GM10266 (cell line): Measurements from ENCODE around the gene BBX.

Source experiments
- DNase-seq: peaks from one replicate; pipeline ENCODE4 v3.0.0; 2012; ENCODE audit errors: extremely low spot score
- TF ChIP-seq, protein P1 (sequence below): IDR thresholded peaks from 2 replicates; pipeline ENCODE4 v1.5.1; 2012; ENCODE audit warnings: mild to moderate bottlenecking, low read depth; ENCODE audit not compliant: control insufficient read depth, insufficient read depth; ENCODE audit errors: missing control alignments

The BBX gene

DNA sequence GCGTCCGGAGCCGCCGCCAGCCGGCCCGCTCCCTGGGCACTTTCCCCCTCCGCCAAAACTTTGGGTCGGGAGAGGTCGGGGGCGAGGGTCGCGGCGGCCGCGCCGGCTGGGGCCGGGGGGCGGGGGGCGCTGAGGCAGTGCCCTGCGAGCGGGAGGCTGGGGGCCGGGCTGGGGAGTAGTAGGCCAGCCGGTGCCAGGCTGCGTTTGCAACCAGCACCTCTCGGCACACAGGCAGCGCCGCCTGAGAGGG, 452 bp downstream of the BBX start:
- TF ChIP-seq, protein P1, sequence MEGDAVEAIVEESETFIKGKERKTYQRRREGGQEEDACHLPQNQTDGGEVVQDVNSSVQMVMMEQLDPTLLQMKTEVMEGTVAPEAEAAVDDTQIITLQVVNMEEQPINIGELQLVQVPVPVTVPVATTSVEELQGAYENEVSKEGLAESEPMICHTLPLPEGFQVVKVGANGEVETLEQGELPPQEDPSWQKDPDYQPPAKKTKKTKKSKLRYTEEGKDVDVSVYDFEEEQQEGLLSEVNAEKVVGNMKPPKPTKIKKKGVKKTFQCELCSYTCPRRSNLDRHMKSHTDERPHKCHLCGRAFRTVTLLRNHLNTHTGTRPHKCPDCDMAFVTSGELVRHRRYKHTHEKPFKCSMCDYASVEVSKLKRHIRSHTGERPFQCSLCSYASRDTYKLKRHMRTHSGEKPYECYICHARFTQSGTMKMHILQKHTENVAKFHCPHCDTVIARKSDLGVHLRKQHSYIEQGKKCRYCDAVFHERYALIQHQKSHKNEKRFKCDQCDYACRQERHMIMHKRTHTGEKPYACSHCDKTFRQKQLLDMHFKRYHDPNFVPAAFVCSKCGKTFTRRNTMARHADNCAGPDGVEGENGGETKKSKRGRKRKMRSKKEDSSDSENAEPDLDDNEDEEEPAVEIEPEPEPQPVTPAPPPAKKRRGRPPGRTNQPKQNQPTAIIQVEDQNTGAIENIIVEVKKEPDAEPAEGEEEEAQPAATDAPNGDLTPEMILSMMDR = no peak
- DNase-seq = no peak

DNA sequence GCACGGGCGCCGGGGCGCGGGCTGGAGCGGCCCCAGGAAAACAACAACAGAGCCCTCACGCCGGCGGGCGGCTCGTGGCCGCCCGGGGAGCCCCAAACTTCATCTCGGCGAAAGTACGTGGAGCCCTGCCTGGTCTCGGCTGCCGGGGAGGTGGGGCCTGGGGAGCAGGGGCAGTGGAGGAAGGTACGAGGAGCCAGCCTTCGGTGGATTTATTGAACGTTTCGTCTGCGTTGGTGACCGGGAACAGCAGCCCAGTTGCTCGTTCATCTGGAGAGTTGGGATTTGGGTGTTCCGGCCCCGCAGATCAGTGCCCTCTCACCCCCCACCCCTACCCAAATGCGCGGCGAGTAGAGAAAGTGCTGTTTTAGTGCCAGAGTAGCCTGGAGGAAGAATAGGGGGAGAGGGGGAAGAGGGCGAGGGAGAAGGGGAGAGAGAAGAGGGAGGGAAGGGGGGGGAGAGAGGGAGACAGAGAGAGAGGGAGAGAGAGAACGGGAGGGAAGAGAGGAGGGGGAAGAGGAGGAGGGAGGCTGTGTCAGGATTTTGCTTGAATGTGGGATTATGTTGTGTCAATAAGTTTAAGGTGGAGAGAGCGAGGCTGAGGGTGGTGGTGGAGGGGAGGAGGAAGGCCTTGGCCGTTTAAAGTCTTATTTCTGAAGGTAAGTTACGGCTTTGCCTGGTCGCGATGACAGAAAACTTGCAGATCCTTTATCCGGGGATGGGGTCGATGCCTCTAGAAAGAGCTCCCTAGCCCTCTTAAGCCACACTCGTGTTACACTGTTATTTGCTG, 970 bp downstream of the BBX start:
- TF ChIP-seq, protein P1 = no peak
- peak; percentile 57 for DNase-seq

DNA sequence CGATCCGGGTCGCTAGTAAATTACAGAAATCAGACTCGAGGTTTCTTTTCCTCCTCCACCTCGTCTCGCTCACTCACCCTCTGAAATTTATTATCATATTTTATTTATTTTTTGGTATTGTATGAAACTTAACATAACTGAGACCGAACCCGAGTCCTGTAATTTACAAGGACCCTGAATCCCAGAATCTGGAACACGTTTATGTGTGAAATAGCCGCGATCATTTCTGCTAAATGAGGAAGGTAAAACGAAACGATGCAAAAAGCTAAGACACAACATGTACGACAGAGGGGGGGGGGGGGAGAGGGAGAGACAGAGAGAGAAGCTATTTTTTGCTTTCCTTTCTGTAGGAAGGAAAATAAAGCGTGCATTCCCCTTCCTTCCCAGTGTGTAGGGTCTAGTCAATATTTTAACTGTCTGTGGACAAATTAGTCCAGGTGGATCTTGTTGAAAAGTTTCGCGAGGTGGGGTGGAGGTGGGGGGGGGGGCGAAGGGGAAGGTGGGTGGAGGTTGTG, 1.6 kb downstream of the BBX start:
- TF ChIP-seq, protein P1 = no peak
- DNase-seq = peak; percentile 43

DNA sequence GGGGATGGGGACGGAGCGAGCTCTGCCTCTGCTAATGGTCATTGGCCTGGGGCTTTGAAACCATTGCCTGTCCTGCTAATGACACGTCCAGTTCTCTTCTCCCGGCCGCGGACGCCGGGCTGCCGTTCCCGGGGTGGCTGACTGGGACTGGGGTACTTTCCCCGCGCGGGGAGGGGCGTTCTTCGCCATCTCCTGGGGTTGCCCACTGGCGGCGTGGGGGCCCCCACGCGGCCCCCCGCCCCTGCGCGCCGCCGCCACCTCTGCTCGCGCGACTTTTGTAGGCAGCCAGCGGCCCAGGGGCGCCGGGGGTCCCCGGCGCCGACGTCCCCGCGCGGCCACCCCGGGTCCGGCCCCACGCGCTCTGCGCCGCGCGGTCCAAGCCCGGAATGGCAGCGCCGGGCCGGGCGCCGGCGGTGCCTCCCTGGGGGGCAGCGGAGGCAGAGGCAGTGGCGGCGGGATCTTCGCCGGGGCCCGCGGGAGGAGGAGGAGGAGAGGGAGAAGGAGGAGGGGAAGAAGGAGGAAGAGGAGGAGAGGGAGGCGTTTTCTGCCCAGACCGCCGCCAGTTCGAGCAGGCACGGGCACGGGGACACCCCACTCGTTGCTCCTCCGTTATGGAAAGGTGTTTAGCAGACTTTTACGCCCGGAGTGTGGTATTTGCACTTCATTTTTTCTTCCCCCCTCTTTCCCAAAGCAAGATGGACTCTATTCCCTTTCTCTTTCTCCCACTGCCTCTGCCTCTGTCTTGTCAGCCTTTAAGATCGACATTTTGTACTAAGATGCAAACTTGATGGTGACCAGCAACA, 2.3 kb downstream of the BBX start:
- peak; percentile 67 for DNase-seq
- TF ChIP-seq, protein P1 = no peak

DNA sequence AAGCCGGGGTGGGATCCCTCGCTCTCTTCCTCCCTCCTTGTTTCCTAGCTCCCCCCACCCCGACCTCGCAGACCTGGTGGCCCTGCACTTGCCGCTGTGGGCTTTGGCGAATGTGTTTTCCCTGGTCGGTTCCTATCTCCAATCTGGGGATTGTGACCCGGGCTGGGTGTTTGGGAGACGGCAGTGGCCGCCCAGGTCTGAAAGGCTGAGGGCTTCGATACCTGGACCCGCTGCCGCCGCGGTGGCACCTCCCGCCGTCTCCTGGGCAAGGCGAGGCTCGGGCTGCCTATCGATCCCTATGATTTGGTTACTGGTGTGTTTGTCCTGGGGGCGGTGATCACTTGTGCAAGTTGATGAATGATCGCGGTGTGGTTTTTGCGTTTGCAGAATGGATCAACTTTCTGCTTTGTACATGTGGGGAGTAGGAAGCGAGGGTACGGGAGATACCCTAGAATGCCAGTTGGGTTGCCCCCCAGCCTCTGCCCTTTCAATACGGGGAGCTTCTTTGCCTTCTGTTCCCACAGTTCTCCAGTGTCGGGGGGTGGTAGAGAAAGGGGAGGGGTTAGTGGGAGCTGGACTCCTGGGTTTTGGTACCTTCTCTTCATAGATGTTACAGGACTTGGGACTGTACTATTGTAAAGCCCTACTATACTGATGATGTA, 3.0 kb downstream of the BBX start:
- no peak for DNase-seq
- TF ChIP-seq, protein P1 = no peak

DNA sequence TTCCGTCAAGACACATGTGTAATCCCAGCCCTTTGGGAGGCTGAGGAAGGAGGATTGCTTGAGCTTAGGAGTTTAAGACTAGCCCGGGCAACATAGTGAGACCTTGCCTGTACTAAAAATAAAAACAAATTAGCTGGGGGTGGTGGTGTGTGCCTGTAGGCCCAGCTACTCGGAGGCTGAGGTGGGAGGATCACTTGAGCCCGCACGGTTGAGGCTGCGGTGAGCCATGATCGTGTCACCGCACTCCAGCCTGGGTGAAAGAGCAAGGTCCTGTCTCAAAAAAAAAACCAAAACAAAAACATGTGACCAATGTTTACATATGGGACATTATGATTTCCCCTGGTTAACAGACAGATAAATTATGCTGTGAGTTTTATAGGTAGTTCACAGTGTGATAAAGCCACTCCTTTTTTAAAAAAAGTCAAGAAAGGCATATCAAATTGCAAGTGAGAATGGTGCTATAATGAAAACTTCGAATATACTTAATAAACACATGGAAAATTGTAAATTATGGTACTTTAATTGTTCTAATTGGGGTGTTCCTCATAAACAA, 9.2 kb downstream of the BBX start:
- DNase-seq = no peak
- TF ChIP-seq, protein P1 = no peak
